NCI-H1694 (cell line): ENCODE data around the gene APBA1.
"Not testable (repeated sequence)": the region's sequence is repeated elsewhere in the genome, so short reads cannot be mapped to it uniquely, and the experiment has no call there.

ENCODE experiments used
- DNase-seq: peaks from one replicate; lab custom pipeline; 2025; lab: John Stamatoyannopoulos, UW

Gene APBA1

DNA sequence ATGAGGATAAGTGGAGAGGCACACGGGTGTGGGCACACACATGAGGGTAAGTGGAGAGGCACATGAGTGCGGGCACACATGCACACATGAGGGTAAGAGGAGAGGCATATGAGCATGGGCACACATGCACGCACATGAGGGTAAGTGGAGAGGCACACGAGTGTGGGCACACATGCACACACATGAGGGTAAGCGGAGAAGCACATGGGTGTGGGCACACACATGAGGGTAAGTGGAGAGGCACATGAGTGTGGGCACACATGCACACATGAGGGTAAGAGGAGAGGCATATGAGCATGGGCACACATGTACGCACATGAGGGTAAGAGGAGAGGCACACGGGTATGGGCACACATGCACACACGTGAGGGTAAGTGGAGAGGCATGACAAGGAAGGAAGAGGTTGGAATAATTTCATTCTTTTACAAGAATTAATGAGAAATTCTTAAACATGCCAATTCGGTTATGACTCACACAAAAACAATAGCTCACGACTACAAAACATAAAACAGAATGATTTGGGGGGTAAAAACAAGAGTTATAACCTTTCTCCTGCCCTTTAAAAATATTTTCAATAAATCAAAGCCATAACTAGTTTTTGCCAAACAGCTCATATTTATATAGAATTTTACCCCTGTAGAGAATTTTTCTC is 67.5 kb downstream of the APBA1 start:
- no peak for DNase-seq

- DNase-seq, result no peak
Observed at GRCh38 chr9:69603656-69604055, 68.5 kb downstream of the APBA1 start.

- DNase-seq, result no peak
Observed at GRCh38 chr9:69602773-69603172, 69.4 kb downstream of the APBA1 start.

DNA sequence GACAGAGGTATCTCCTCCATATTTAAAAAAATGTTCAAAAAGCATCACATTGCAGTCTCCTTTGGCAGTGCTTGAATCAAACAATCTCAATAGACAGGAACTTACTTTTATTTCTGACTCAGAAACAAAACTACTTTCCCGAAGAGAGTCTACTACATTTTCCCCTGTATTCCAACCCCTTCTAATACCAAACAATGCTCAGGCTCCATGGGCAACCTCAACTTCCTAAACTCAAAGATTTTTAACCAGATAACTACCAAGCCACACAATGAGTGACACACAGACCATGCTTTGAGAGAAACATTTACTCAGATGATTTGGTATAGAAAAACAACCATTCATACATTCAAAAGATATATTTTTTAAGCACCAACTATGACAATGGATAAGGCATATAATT is 70.5 kb downstream of the APBA1 start:
- no peak for DNase-seq

- DNase-seq, result no peak
Observed at GRCh38 chr9:69600314-69601047, 71.7 kb downstream of the APBA1 start.

- no peak for DNase-seq
Observed at GRCh38 chr9:69599232-69599971, 72.8 kb downstream of the APBA1 start.

- not testable (repeated sequence) for DNase-seq
Observed at GRCh38 chr9:69596906-69597305, 75.3 kb downstream of the APBA1 start.

DNA sequence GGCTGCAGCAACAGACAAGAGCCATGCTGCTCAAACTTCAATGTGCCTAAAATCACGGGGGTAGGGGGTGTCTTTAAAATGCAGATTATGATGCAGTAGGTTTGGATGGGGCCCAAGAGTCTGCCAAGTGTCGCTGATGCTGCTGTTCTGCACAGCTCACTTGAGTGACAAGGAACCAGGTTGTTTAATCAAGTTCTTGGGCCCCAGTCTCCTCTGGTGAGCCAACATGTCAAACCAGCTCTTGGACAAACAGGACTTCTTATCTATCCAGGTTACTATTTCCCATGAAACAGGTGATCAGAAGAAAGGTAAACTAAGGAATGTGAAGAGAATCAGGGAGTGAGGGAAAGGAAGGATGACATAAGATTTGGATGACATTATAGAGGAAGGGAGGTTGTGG is 78.0 kb downstream of the APBA1 start:
- DNase-seq, result no peak

- no peak for DNase-seq
Observed at GRCh38 chr9:69593756-69594155, 78.4 kb downstream of the APBA1 start.

- DNase-seq, result no peak
Observed at GRCh38 chr9:69593301-69593700, 78.9 kb downstream of the APBA1 start.

DNA sequence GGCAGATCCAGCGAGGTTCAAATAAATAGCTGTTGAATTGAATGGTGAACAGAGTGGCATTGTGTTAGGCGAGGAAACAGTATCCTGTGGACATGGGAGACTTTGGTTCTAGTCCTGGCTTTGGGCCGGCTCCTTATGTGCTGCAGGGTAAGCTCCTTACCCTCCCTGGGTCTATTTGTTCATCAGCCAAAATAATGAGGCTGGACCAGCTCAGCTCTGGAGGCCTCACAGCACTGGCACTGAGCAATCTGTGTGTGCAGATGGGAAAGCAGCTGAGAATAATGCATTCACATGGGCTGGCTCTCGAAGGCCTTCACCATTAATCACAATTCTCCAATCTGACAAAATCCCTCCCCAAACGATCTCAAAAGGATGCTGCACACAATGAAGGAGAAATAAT is 81.9 kb downstream of the APBA1 start:
- DNase-seq, result peak; percentile 20

GRCh38 chr9:69589156-69589555 is 83.0 kb downstream of the APBA1 start:
- DNase-seq, result no peak

- DNase-seq, result no peak
Observed at GRCh38 chr9:69585571-69585970, 86.6 kb downstream of the APBA1 start.

GRCh38 chr9:69584759-69585158 is 87.4 kb downstream of the APBA1 start:
- no peak for DNase-seq

DNA sequence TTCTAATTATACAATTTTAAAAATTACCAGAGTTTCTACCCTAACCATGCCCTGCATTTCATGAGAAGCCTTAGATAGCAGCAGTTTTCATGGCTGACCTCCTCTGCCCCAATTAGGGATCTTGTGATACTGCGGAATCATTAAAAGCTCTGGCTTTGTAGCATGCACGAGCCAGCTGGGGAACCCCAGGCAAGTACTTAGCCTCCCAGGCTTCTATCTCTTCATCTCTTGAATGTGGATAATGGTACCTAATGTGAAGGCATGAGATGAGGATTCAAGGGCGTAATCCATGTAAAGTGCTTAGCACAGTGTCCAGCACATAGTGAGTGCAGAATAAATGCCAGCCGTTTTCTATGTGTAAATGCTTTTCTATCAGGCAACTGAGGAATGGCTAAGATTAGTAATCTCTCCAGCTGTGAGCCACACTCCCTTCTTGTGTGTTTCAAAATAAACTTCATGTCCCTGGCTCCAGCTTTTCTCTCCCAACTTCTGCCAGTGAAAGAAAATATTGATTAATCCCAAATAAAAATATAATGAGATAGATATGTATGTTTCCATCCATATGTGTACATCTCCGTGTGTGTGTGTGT is 88.4 kb downstream of the APBA1 start:
- DNase-seq, result no peak

DNA sequence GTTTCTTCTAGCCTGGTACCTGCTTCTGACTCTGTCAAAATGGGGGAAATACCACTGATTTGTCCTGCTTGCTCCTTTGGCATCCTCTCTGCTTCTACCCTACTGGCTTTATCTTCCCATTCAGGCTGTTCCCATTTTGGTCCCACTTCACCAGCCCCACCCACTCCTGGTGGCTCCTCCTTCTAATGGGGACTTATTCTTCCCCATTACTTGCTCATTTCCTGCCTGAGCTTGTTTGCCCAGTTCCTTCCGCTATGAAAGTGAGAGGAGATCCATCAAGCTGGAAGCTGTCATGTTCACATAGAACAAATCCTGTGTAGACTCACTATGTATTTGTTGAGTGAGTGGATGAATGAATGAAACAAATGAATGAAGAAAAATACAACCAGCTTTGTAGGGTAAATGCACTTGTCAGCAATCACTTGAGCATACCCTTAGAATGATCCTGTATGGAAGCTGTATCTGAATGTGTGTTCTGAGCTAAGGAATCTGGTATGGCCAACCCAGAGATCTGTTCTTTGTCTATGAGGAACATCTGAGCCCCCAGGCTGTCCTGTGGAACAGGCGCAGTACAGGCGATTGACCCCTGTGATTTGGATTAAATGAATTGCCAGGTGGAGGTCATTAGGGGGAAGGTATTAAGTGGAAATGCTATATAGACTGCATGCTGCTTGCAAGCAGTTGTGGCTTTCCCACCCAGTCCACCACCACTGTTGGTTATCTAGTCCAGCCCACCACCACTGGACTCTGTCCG is 89.5 kb downstream of the APBA1 start:
- DNase-seq, result no peak

GRCh38 chr9:69582018-69582417 is 90.2 kb downstream of the APBA1 start:
- no peak for DNase-seq

- DNase-seq, result no peak
Observed at GRCh38 chr9:69580582-69581214, 91.5 kb downstream of the APBA1 start.

GRCh38 chr9:69579760-69580581 is 92.2 kb downstream of the APBA1 start:
- DNase-seq, result no peak

DNA sequence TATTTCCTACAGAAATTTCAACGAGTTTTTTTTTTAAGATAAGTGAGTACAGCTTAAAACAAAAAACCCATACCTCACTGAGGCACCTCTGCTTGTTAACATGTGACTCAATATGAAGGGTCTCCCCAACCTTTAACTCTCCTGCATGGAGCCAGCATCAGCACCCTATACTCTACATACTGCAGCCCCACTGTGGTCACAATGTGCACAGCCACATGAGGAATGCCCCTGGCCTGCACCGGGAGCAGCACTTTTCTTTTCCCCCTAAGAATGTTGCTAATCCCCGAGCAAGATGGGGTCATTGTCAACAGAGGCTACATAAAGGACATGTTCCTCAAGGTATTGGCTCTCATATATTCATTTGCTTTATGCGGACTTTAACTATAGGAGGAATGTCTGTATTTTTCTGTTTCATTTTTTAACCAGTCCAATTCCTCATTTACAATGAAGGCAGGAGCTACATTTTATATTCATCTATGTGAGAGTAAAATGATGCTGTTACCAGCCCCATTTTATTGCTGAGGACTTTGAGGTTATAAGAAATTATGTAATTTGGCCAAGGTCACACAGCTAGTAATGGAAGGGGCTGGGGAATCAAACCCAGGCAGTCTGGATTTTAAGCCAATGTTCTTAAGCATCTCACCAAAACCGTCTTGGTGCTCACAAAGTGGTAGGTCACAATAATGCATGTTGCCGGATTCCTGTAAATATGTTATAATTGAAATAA is 93.0 kb downstream of the APBA1 start:
- no peak for DNase-seq
